HG02840 (cell line): ENCODE data around the gene LYPD6.
"Not testable (repeated sequence)": the region's sequence is repeated elsewhere in the genome, so short reads cannot be mapped to it uniquely, and the experiment has no call there.

Source experiments
- ATAC-seq: cut with Tn5 transposase; IDR thresholded peaks from one replicate; pipeline ENCODE4 v1.9.1; 2021; ENCODE audit warnings: mild to moderate bottlenecking, moderate library complexity, moderate number of reproducible peaks; ENCODE audit not compliant: unreplicated experiment, low FRiP score

LYPD6 gene

DNA sequence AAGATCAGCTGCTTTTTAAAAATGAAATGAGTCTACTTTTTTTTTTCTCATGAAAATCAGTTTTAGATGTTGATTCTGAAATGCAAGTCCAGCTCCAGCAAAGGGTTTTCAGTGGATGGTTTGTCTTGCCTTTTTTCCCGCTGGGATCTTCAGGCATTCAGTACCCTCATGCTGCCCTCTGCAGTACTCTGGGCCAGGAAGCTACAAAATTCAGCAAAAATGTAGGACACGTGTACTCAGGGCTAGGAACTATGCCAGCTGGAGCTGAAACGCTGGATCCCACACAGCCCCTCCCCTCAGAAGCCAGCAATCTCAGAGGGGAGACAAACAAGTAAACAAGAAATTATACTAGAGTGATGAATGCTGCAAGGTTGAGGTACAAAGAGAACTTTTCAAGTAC is 159.9 kb downstream of the LYPD6 start:
- ATAC-seq = no peak

DNA sequence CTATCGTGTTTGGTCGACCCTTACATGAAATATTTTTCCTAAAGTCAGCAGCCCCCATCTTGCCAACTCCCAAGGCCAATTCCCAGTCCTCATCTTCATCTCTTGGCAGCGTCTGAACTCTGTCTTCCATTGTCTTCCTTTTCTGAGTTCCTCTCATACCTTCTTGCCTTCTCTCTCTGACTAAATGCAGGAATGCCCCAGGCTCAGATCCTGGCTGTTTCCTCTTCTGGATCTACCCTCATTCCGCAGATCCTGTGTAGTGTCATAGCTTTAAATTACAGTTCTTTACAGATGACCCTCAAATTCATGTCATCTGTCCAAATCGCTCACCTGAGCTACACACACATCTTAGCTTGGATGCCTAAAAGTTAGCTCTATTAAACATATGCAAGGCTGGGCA is 162.5 kb downstream of the LYPD6 start:
- no peak for ATAC-seq

DNA sequence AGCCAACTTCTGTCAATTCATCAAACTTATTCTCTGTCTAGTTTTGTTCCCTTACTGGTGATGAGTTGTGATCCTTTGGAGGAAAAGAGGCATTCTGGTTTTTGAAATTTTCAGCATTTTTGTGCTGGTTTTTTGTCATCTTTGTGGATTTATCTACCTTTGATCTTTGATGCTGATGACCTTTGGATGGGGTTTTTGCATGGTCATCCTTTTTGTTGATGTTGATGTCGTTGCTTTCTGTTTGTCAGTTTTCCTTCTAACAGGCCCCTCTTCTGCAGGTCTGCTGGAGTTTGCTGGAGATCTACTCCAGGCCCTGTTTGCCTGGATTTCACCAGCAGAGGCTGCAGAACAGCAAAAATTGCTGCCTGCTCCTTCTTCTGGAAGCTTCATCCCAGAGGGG is 168.8 kb downstream of the LYPD6 start:
- not testable (repeated sequence) for ATAC-seq

DNA sequence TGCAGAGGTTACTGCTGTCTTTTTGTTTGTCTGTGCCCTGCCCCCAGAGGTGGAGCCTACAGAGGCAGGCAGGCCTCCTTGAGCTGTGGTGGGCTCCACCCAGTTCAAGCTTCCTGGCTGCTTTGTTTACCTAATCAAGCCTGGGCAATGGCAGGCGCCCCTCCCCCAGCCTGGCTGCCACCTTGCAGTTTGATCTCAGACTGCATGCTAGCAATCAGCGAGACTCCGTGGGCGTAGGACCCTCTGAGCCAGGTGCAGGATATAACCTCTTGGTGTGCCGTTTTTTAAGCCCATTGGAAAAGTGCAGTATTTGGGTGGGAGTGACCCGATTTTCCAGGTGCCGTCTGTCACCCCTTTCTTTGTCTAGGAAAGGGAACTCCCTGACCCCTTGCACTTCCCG is 176.4 kb downstream of the LYPD6 start:
- ATAC-seq = not testable (repeated sequence)

DNA sequence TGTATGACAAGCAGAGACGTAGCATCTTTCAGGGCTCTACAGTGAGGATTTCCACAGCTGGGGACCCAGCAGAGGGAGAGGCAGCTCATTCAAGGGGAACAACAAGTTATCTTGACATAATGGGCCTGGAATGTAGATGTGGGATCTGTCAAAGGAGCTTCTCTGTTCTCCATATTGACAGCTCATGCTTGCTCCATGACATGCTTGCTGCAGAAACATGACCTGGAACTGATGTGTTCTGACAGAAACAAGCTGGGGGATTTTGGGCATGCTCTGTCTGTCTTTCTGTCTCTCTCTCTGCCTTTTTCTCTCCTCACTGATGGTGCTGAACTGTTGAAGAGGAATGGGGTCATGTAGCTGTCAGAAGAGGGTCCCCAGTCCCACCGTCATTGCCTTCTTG is 177.6 kb downstream of the LYPD6 start:
- no peak for ATAC-seq

DNA sequence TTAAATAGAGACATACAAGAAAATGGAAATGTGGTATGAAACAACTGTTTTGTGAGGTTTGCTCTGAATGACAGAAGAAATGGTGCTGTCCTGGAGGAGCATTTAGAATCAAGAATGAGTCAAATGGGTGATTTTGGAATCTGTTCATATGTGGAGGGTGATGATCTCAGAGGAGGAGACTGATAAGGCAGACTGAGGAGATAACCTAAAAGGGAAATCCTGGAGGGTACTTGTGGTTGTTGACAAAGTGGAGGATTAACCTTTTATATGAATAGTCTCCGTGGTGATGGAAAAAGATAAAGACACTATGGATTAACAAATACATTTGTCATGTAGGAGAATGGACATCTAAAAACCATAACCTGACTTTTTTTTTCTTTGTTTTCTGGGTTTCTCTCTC is 183.1 kb downstream of the LYPD6 start:
- no peak for ATAC-seq
